D721Med (cell line): ENCODE results near the gene PPP2R1A.

Source experiments
- DNase-seq: peaks from one replicate; pipeline ENCODE4 v3.0.0; 2011; ENCODE audit warnings: low spot score; ENCODE audit not compliant: insufficient read length
- FAIRE-seq: peaks from 2 replicates; lab custom pipeline; 2011; peaks lifted over from hg19 to GRCh38; lab: Jason Lieb, UNC
- TF ChIP-seq, protein P1 (sequence below): IDR thresholded peaks from 2 replicates; pipeline ENCODE4 v1.5.1; 2012; ENCODE audit warnings: mild to moderate bottlenecking, control low read depth; ENCODE audit not compliant: insufficient read depth; ENCODE audit errors: missing control alignments

The PPP2R1A gene

DNA sequence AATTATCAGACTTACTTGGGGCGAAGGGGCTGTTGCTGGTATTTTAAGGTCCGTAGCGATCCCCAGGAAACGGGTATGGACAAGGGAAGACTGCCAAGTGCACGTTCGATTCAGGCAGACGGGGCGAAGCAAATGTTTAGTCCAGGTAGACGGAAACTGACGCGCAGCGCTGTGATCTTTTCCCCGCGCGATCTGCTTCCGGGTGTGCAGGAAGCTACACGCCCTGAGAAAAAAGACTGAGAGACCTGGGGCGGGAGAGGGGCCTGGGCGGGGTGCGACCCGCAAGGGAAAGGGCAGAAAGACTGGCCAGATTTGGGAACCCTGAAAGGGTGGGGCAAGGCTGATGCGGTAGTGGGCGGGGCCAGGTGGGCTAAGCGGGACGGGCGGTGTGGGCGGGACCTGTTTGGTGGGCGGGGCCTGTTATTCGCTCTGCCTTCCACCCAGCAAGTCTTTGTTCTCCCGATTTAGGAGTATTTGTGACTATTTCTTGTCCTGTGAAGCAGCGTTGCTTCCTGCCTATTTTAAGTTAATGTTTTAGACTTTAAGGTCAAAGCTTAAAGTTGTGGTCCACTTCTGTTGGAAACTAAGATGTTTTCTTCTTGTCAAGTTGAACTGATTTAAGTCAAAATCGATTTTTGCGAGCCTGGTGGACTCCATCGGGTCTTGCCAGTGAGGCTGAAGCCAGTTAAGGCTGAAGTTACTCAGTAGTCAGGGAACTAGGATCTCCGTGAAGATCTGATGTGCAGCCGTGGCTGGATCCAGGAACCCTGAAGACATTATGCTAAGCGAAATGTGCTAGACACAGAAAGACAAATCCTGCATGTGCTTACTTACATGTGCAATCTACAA lies 18.3 kb upstream of the PPP2R1A start, which contains the start of gene ZNF836:
TSS of gene ZNF836 (minus strand) at position 301 of the 849 bp plus-strand sequence. CDS start 3,549 bp downstream, outside the sequence.
- FAIRE-seq (no peak), DNase-seq (peak; percentile 65)
- TF ChIP-seq, protein P1, sequence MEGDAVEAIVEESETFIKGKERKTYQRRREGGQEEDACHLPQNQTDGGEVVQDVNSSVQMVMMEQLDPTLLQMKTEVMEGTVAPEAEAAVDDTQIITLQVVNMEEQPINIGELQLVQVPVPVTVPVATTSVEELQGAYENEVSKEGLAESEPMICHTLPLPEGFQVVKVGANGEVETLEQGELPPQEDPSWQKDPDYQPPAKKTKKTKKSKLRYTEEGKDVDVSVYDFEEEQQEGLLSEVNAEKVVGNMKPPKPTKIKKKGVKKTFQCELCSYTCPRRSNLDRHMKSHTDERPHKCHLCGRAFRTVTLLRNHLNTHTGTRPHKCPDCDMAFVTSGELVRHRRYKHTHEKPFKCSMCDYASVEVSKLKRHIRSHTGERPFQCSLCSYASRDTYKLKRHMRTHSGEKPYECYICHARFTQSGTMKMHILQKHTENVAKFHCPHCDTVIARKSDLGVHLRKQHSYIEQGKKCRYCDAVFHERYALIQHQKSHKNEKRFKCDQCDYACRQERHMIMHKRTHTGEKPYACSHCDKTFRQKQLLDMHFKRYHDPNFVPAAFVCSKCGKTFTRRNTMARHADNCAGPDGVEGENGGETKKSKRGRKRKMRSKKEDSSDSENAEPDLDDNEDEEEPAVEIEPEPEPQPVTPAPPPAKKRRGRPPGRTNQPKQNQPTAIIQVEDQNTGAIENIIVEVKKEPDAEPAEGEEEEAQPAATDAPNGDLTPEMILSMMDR: no peak

DNA sequence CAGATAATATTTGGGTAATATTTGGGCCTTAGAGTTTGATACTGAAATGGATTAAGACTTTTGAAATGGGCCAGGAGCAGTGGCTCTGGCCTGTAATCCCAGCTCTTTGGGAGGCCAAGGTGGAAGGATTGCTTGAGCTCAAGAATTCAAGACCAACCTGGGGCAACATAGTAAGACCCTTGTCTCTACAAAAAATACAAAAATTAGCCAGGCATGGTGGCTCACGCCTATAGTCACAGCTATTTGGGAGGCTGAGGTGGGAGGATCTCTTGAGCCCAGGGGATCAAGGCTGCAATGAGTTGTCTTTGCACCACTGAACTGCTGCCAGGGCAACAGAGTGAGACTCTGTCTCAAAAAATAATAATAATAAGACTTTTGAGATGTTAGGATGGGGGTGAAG lies 17.5 kb upstream of the PPP2R1A start:
- TF ChIP-seq, protein P1: no peak
- DNase-seq (no peak), FAIRE-seq (no peak)

GRCh38 chr19:52176574-52176973 lies 13.3 kb upstream of the PPP2R1A start:
- TF ChIP-seq, protein P1: no peak
- no peak for DNase-seq
- FAIRE-seq: no peak

- DNase-seq (no peak), FAIRE-seq (no peak)
- TF ChIP-seq, protein P1: no peak
Measured at GRCh38 chr19:52187407-52187806, 2.4 kb upstream of the PPP2R1A start.

DNA sequence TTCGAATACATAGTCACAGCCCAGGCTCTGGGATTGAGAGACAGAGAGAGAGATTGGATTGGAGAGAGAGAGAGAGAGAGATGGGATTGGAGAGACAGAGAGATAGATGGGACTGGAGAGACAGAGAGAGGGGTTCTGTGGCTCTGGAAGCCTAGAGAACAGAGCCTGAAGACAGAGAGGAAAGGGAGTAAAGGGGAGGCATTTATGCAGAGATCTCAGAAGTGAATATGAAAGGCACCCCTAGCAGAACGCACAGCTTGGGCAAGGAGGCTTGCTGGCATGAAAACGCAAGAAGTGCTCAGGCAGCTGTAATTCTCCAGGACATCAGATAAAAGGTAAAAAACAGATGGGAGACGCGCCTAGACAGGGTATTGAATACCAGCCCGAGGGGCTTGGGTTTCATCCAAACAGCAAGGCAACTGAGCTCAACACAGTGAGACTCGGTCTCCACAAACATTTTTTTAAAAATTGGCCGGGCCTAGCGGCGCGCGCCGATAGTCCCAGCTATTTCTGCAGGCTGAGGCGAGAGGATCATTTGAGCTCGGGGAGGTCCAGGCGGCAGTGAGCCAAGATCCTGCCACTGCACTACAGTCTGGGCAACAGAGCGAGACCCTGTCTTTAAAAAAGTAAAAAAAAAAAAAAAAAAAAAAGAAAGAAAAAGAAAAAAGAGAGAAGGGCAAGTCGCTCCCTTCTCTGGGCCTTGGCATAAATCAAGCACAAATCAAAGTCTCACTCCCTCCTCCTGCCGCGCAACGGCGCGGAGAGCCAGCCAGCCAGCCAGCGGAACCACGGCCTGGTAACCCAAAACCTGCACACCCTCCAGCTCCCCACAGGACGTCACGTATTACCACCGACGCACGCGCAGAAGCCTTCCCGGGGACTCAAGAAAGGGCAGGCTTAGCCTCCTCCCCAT lies 774 bp upstream of the PPP2R1A start:
- FAIRE-seq: no peak
- TF ChIP-seq, protein P1: no peak

DNA sequence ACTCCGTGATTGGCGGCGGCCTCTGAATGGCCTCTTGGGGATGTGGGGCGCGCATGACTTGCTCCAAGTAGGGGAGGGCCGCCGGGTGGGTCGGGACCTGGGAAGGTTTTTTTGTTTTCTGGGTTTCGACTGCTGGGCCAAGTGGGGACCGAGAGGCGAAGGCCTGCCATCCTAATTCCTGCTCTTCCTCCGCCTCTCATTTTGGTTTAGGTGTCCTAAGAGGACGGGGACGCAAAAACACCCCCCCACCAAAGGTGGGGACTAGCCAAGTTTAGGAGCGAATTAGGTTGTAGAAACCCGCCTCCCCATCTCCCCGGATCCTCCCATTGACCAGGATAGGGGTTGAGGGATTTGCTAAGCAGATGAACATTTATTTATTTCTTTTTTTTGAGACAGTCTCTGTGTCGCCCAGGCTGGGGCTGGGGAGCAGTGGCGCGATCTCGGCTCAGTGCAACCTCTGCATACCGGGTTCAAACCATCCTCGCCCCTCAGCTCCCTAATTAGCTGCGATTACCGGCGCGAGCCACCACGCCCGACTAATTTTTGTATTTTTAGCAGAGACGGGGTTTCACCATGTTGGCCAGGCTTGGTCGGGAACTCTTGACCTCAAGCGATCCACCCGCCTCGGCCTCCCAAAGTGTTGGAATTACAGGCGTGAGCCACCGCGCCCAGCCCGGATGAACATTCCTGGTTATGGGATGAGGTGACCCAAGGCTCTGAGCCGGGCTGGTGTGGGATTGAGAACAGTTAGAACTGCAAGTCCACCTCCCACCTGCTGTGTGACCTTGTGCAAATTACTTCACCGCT lies 838 bp downstream of the PPP2R1A start:
- no peak for FAIRE-seq
- TF ChIP-seq, protein P1: no peak
- no peak for DNase-seq

More for the DNA sequence above, 774 bp upstream of the PPP2R1A start:
- peak; percentile 58 for DNase-seq
